DND-41 (cell line): ENCODE measurements around the gene ARHGEF6.

Experiments used
- ATAC-seq: fragments of 200-7000 bp; cut with Tn5 transposase; 3 replicates; pipeline ENCODE4 v1.9.1; 2021; ENCODE audit warnings: low read depth; ENCODE audit not compliant: insufficient read depth
- DNase-seq: peaks from one replicate; pipeline ENCODE4 v3.0.0-alpha.2; 2020
- H2AFZ ChIP-seq: 2 replicates; pipeline ENCODE4 v1.6.0; 2012; ENCODE audit warnings: low read depth, low read length
- H3K27ac ChIP-seq: 2 replicates; pipeline ENCODE4 v1.5.1; 2012; ENCODE audit warnings: low read length, inconsistent platforms
- H3K27me3 ChIP-seq: fragments of 200-600 bp; sonication (generic); 2 replicates; pipeline ENCODE4 v1.6.0; 2012; ENCODE audit warnings: low read length, mild to moderate bottlenecking, inconsistent platforms; ENCODE audit not compliant: insufficient read depth, poor library complexity
- H3K36me3 ChIP-seq: 2 replicates; pipeline ENCODE4 v1.5.1; 2012; ENCODE audit warnings: low read length, inconsistent platforms; ENCODE audit not compliant: insufficient read depth
- H3K4me1 ChIP-seq: 2 replicates; pipeline ENCODE4 v1.5.1; 2012; ENCODE audit warnings: mild to moderate bottlenecking, low read length; ENCODE audit not compliant: insufficient read depth
- H3K4me2 ChIP-seq: 2 replicates; pipeline ENCODE4 v1.6.0; 2012; ENCODE audit warnings: mild to moderate bottlenecking, moderate library complexity, low read length, inconsistent platforms; ENCODE audit not compliant: insufficient read depth
- H3K4me3 ChIP-seq, 2 experiments: fragments of 200-600 bp in 1 of 2; shearing (Covaris generic) in 1 of 2; 2 replicates each; pipeline ENCODE4 v1.5.1; 2012 to 2016; ENCODE audit warnings: inconsistent platforms in 2 of 2, low read length in 2 of 2, mild to moderate bottlenecking in 2 of 2, low read depth in 1 of 2, moderate library complexity in 1 of 2
- H3K79me2 ChIP-seq: 2 replicates; pipeline ENCODE4 v1.6.0; 2012; ENCODE audit warnings: low read length, inconsistent platforms; ENCODE audit not compliant: insufficient read depth
- H3K9ac ChIP-seq: 2 replicates; pipeline ENCODE4 v1.6.0; 2012; ENCODE audit warnings: low read depth, mild to moderate bottlenecking, inconsistent platforms, low read length, moderate library complexity
- H3K9me3 ChIP-seq: 2 replicates; pipeline ENCODE4 v1.5.1; 2012; ENCODE audit warnings: low read length, moderate library complexity, mild to moderate bottlenecking, inconsistent platforms; ENCODE audit not compliant: insufficient read depth, severe bottlenecking
- H4K20me1 ChIP-seq: 2 replicates; pipeline ENCODE4 v1.6.0; 2012; ENCODE audit warnings: low read length; ENCODE audit not compliant: insufficient read depth
- EZH2 ChIP-seq: IDR thresholded peaks from 3 replicates; pipeline ENCODE4 v1.6.1; 2012; ENCODE audit warnings: borderline replicate concordance, low read depth, mild to moderate bottlenecking, moderate library complexity, low read length, inconsistent platforms; ENCODE audit not compliant: severe bottlenecking
- TF ChIP-seq, protein P1 (sequence below): IDR thresholded peaks from 2 replicates; pipeline ENCODE4 v1.5.1; 2012; ENCODE audit warnings: borderline replicate concordance, low read length, moderate library complexity, mild to moderate bottlenecking; ENCODE audit not compliant: poor library complexity, severe bottlenecking; ENCODE audit errors: extremely low read depth

Gene ARHGEF6

DNA sequence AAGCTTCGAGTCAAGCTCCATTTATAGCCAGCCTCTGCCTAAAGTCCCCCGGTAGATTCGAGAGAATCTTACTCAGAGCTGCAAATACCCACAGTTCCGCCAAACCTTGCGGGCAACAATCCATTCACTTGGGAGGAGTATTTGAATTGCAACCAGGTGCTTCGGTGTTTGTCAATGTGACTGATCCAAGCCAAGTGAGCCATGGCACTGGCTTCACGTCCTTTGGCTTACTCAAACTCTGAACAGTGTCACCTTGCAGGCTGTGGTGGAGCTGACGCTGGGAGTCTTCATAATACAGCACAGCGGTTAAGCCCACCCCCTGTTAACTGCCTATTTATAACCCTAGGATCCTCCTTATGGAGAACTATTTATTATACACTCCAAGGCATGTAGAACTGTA is 121.6 kb downstream of the ARHGEF6 start:
- no peak overlapping the region for H3K4me3 ChIP-seq

DNA sequence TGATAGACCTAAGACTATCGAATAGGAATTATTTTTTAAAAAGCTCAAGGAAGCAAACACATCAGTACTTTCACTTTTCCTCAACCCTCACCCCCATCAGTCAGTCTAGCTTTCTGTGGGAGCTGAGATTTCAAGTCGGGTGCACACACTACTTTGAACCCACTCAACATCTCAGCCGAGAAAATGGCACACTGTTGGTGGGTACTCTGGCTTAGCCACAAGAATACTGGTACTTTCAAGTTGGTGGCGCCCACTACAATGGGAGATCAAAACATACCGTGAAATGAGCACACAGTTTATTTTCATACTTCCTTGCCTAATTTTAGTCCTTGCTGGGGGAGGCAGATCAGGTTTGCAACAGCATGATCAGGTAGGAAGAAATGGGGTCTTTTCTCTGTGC is 122.6 kb downstream of the ARHGEF6 start:
- no peaks in the 10 kb centered on the region for H3K36me3 ChIP-seq
- no peak for DNase-seq
- H2AFZ ChIP-seq, result no peak overlapping the region
- H3K79me2 ChIP-seq, result no peaks in the 10 kb centered on the region
- TF ChIP-seq, protein P1, sequence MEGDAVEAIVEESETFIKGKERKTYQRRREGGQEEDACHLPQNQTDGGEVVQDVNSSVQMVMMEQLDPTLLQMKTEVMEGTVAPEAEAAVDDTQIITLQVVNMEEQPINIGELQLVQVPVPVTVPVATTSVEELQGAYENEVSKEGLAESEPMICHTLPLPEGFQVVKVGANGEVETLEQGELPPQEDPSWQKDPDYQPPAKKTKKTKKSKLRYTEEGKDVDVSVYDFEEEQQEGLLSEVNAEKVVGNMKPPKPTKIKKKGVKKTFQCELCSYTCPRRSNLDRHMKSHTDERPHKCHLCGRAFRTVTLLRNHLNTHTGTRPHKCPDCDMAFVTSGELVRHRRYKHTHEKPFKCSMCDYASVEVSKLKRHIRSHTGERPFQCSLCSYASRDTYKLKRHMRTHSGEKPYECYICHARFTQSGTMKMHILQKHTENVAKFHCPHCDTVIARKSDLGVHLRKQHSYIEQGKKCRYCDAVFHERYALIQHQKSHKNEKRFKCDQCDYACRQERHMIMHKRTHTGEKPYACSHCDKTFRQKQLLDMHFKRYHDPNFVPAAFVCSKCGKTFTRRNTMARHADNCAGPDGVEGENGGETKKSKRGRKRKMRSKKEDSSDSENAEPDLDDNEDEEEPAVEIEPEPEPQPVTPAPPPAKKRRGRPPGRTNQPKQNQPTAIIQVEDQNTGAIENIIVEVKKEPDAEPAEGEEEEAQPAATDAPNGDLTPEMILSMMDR, result no peak
- no peak for TF ChIP-seq EZH2
- H3K27ac ChIP-seq, result no peak overlapping the region
- H3K9ac ChIP-seq, result no peak overlapping the region
- H3K9me3 ChIP-seq, result no peaks in the 10 kb centered on the region
- ATAC-seq, result no peak
- no peaks in the 10 kb centered on the region for H3K4me1 ChIP-seq
- H3K4me2 ChIP-seq, result no peak overlapping the region
- H3K4me3 ChIP-seq, result no peak overlapping the region
- no peaks in the 10 kb centered on the region for H3K27me3 ChIP-seq
- no peaks in the 10 kb centered on the region for H4K20me1 ChIP-seq

More for the DNA sequence above, 121.6 kb downstream of the ARHGEF6 start:
- H3K9me3 ChIP-seq, result no peaks in the 10 kb centered on the region
- no peaks in the 10 kb centered on the region for H3K4me1 ChIP-seq
- H3K79me2 ChIP-seq, result no peaks in the 10 kb centered on the region
- H4K20me1 ChIP-seq, result no peaks in the 10 kb centered on the region
- DNase-seq (no peak), ATAC-seq (no peak)
- no peak overlapping the region for H3K9ac ChIP-seq
- no peak overlapping the region for H2AFZ ChIP-seq
- no peaks in the 10 kb centered on the region for H3K36me3 ChIP-seq
- H3K27me3 ChIP-seq, result no peaks in the 10 kb centered on the region
- H3K4me2 ChIP-seq, result no peak overlapping the region
- TF ChIP-seq EZH2, result no peak
- TF ChIP-seq, protein P1, result no peak
- H3K27ac ChIP-seq, result no peak overlapping the region

DNA sequence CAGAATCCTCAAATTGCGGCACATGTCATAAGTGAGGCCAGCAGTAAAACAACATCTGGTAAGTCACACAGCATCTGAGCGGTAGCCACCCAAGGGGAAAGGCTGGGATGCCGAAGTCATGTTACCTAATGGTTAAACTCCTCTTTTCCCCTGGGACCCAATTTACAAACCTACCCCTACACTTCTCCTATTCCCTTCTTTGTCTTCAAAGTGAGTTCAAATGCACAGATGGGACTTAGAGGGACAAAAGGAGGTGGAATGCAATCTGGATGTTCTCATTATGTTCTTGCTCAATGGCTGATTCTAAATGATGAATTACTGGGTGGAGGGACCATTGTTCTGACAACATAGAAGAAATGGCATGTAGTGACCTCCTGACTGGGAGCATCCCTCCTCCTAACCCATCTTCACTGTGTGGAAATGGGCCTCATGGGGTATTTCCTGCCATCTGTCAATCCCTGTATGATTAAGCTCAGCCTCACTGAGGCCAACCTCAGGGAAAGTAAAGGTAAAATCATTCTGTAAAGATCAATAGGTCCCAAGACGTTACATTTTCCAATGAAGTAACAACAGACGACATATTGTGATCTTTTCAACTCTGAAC is 124.3 kb downstream of the ARHGEF6 start:
- DNase-seq (no peak), ATAC-seq (no peak)
- no peak overlapping the region for H3K27ac ChIP-seq
- H3K4me3 ChIP-seq, result no peak overlapping the region
- H3K4me1 ChIP-seq, result no peaks in the 10 kb centered on the region
- H3K9ac ChIP-seq, result no peak overlapping the region
- H2AFZ ChIP-seq, result no peak overlapping the region
- no peaks in the 10 kb centered on the region for H3K27me3 ChIP-seq
- no peaks in the 10 kb centered on the region for H4K20me1 ChIP-seq
- no peaks in the 10 kb centered on the region for H3K36me3 ChIP-seq
- TF ChIP-seq, protein P1, result no peak
- TF ChIP-seq EZH2, result no peak
- no peaks in the 10 kb centered on the region for H3K9me3 ChIP-seq
- no peaks in the 10 kb centered on the region for H3K79me2 ChIP-seq
- no peak overlapping the region for H3K4me2 ChIP-seq
